Measurements from ENCODE around the gene ZNF532. TPM values are rescaled to one million over a fixed set of nuclear protein-coding genes. Genes with fewer than 3 reads are reported as not detected.
A peak's percentile ranks its signal among the peaks of the same experiment; 100 is the strongest.
"Not testable (repeated sequence)": the region's sequence is repeated elsewhere in the genome, so short reads cannot be mapped to it uniquely, and the experiment has no call there.

The ZNF532 gene
- total RNA-seq, 6 donors from 2014 or later, result 35.6 to 76.5 (median 42.9) TPM

GRCh38 chr18:58822944-58823343, 41.7 kb upstream of the ZNF532 start:
- no peaks in the 10 kb centered on the region for H3K9me3 ChIP-seq
- H3K27ac ChIP-seq, result no peak overlapping the region
- H3K4me1 ChIP-seq, result no peaks in the 10 kb centered on the region
- DNase-seq (no peak), ATAC-seq (ENCODE audit: low FRiP score in 2 of 2) (no peak)
- 94 to 95% methylated on average over 13 of the region's 13 CpGs for WGBS, 2 donors
- H3K4me3 ChIP-seq, result no peak overlapping the region
- H3K36me3 ChIP-seq, result no peaks in the 10 kb centered on the region
- H3K27me3 ChIP-seq, result no peaks in the 10 kb centered on the region
- TF ChIP-seq CTCF (IDR thresholded peaks at IDR 0.05) (no peak), EP300 (IDR thresholded peaks at IDR 0.05) (no peak), POLR2AphosphoS5 (IDR thresholded peaks at IDR 0.05) (no peak), POLR2A (IDR thresholded peaks at IDR 0.05) (no peak)

GRCh38 chr18:58823412-58823811, 41.3 kb upstream of the ZNF532 start:
- H3K36me3 ChIP-seq, result no peaks in the 10 kb centered on the region
- TF ChIP-seq EP300 (IDR thresholded peaks at IDR 0.05) (no peak), POLR2A (IDR thresholded peaks at IDR 0.05) (no peak), CTCF (IDR thresholded peaks at IDR 0.05) (no peak), POLR2AphosphoS5 (IDR thresholded peaks at IDR 0.05) (no peak)
- no peak overlapping the region for H3K4me3 ChIP-seq
- no peak for DNase-seq
- no peak for ATAC-seq (ENCODE audit: low FRiP score in 2 of 2)
- H3K27me3 ChIP-seq, result no peaks in the 10 kb centered on the region
- 77 to 88% methylated on average over 4 of the region's 4 CpGs for WGBS, 2 donors
- no peak overlapping the region for H3K27ac ChIP-seq
- no peaks in the 10 kb centered on the region for H3K9me3 ChIP-seq
- no peaks in the 10 kb centered on the region for H3K4me1 ChIP-seq

- not testable (repeated sequence) for H3K27ac ChIP-seq; H3K9me3 ChIP-seq; H3K4me3 ChIP-seq; DNase-seq; ATAC-seq (ENCODE audit: low FRiP score in 2 of 2); H3K27me3 ChIP-seq; H3K4me1 ChIP-seq; H3K36me3 ChIP-seq
- WGBS, 2 donors, result 93 to 94% methylated on average over 6 of the region's 6 CpGs
Measured at GRCh38 chr18:58826926-58827325, 37.8 kb upstream of the ZNF532 start.

GRCh38 chr18:58827428-58827827, 37.2 kb upstream of the ZNF532 start:
- Histone ChIP-seq H3K4me3 (no peak overlapping the region), H3K36me3 (no peaks in the 10 kb centered on the region), H3K4me1 (no peaks in the 10 kb centered on the region), H3K27ac (no peak overlapping the region), H3K27me3 (no peaks in the 10 kb centered on the region), H3K9me3 (no peaks in the 10 kb centered on the region)
- ATAC-seq (ENCODE audit: low FRiP score in 2 of 2) (no peak), DNase-seq (no peak)
- TF ChIP-seq EP300 (IDR thresholded peaks at IDR 0.05) (no peak), POLR2AphosphoS5 (IDR thresholded peaks at IDR 0.05) (no peak), POLR2A (IDR thresholded peaks at IDR 0.05) (no peak), CTCF (IDR thresholded peaks at IDR 0.05) (no peak)
- 83 to 94% methylated on average over 5 of the region's 5 CpGs for WGBS, 2 donors

GRCh38 chr18:58827886-58828285, 36.8 kb upstream of the ZNF532 start:
- Histone ChIP-seq H3K4me3 (no peak overlapping the region), H3K9me3 (no peaks in the 10 kb centered on the region), H3K27me3 (no peaks in the 10 kb centered on the region), H3K27ac (no peak overlapping the region), H3K4me1 (no peaks in the 10 kb centered on the region), H3K36me3 (no peaks in the 10 kb centered on the region)
- TF ChIP-seq CTCF (IDR thresholded peaks at IDR 0.05) (no peak), POLR2AphosphoS5 (IDR thresholded peaks at IDR 0.05) (no peak), EP300 (IDR thresholded peaks at IDR 0.05) (no peak), POLR2A (IDR thresholded peaks at IDR 0.05) (no peak)
- DNase-seq (peak in 1 of 2 donors; percentile 77), ATAC-seq (ENCODE audit: low FRiP score in 2 of 2) (no peak)
- WGBS, 2 donors, result 95 to 97% methylated on average over 7 to 24 of the region's 24 CpGs

Measured in upper lobe of left lung (tissue), 6 donors.